C4-2B (cell line): ENCODE measurements around the gene CORO1C.

Experiments used
- ZFX ChIP-seq: fragments of 450-650 bp; IDR thresholded peaks from 2 replicates; pipeline ENCODE4 v1.6.1; 2017
- TF ChIP-seq, protein P1 (sequence below): fragments of 450-650 bp; conservative IDR thresholded peaks from 2 replicates; pipeline ENCODE4 v1.5.1; 2017; ENCODE audit warnings: mild to moderate bottlenecking

DNA sequence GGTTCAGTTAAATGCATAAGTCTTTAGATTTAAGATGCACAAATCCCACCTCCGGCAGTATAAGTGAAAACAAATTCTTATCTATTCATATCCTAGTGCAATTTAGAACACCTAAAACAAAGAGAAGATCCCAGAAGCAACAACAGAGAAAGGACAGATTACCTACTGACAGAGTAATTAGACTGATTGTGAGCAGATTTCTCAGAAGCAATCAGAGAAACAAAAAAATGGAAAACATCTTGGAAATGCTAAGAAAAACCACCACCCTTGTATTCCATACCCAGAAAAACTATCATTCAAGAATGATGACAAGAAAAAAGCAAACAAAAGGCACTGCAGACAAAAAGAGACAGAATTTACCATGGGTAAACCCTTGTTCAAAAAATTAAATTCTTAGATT lies 50.0 kb downstream of the CORO1C start:
- TF ChIP-seq, protein P1, sequence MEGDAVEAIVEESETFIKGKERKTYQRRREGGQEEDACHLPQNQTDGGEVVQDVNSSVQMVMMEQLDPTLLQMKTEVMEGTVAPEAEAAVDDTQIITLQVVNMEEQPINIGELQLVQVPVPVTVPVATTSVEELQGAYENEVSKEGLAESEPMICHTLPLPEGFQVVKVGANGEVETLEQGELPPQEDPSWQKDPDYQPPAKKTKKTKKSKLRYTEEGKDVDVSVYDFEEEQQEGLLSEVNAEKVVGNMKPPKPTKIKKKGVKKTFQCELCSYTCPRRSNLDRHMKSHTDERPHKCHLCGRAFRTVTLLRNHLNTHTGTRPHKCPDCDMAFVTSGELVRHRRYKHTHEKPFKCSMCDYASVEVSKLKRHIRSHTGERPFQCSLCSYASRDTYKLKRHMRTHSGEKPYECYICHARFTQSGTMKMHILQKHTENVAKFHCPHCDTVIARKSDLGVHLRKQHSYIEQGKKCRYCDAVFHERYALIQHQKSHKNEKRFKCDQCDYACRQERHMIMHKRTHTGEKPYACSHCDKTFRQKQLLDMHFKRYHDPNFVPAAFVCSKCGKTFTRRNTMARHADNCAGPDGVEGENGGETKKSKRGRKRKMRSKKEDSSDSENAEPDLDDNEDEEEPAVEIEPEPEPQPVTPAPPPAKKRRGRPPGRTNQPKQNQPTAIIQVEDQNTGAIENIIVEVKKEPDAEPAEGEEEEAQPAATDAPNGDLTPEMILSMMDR = no peak
- no peak for TF ChIP-seq ZFX
